Measurements from ENCODE around the gene RNLS.
A peak's percentile ranks its signal among the peaks of the same experiment; 100 is the strongest.

RNLS gene

GRCh38 chr10:88526501-88527105 is 56.5 kb downstream of the RNLS start:
- H3K36me3 Mint-ChIP-seq (ENCODE audit: low read depth) = no peaks in the 10 kb centered on the region
- TF ChIP-seq CTCF (IDR thresholded peaks at IDR 0.05; ENCODE audit: unreplicated experiment in 3 of 3) = no peak
- H3K27me3 Mint-ChIP-seq (ENCODE audit: low read depth) = no peaks in the 10 kb centered on the region
- no peaks in the 10 kb centered on the region for H3K9me3 Mint-ChIP-seq
- H3K27ac Mint-ChIP-seq = peak overlapping the region in 1 of 3 experiments; percentile 48
- H3K4me3 Mint-ChIP-seq = no peak overlapping the region
- H3K4me1 Mint-ChIP-seq = peaks cover 36% of the 10 kb centered on the region

GRCh38 chr10:88525371-88526069 is 57.6 kb downstream of the RNLS start:
- Mint-ChIP-seq H3K4me3 (no peak overlapping the region), H3K27me3 (ENCODE audit: low read depth) (no peaks in the 10 kb centered on the region), H3K27ac (no peak overlapping the region), H3K9me3 (no peaks in the 10 kb centered on the region), H3K36me3 (ENCODE audit: low read depth) (no peaks in the 10 kb centered on the region), H3K4me1 (peaks cover 38% of the 10 kb centered on the region)
- TF ChIP-seq CTCF (IDR thresholded peaks at IDR 0.05; ENCODE audit: unreplicated experiment in 3 of 3) = no peak

GRCh38 chr10:88523739-88524400 is 59.2 kb downstream of the RNLS start:
- Mint-ChIP-seq H3K9me3 (no peaks in the 10 kb centered on the region), H3K27ac (peak overlapping the region; percentile 79 to 94 (median 82)), H3K4me3 (no peak overlapping the region), H3K27me3 (ENCODE audit: low read depth) (no peaks in the 10 kb centered on the region), H3K36me3 (ENCODE audit: low read depth) (no peaks in the 10 kb centered on the region), H3K4me1 (peaks cover 35% of the 10 kb centered on the region)
- TF ChIP-seq CTCF (IDR thresholded peaks at IDR 0.05; ENCODE audit: unreplicated experiment in 3 of 3) = no peak

GRCh38 chr10:88522715-88523114 is 60.4 kb downstream of the RNLS start:
- no peaks in the 10 kb centered on the region for H3K9me3 Mint-ChIP-seq
- H3K36me3 Mint-ChIP-seq (ENCODE audit: low read depth) = no peaks in the 10 kb centered on the region
- H3K4me3 Mint-ChIP-seq = no peak overlapping the region
- peak overlapping the region; percentile 79 to 94 (median 82) for H3K27ac Mint-ChIP-seq
- H3K4me1 Mint-ChIP-seq = peaks cover 28% of the 10 kb centered on the region
- no peaks in the 10 kb centered on the region for H3K27me3 Mint-ChIP-seq (ENCODE audit: low read depth)
- no peak for TF ChIP-seq CTCF (IDR thresholded peaks at IDR 0.05; ENCODE audit: unreplicated experiment in 3 of 3)

GRCh38 chr10:88521791-88522190 is 61.3 kb downstream of the RNLS start:
- Mint-ChIP-seq H3K27me3 (ENCODE audit: low read depth) (no peaks in the 10 kb centered on the region), H3K4me3 (no peak overlapping the region), H3K4me1 (peaks cover 28% of the 10 kb centered on the region), H3K36me3 (ENCODE audit: low read depth) (no peaks in the 10 kb centered on the region), H3K27ac (peak overlapping the region in 2 of 3 experiments; percentile 20 to 94), H3K9me3 (no peaks in the 10 kb centered on the region)
- no peak for TF ChIP-seq CTCF (IDR thresholded peaks at IDR 0.05; ENCODE audit: unreplicated experiment in 3 of 3)

All from nephron (organoid).